Measurements from ENCODE around the gene PRR36. TPM values are rescaled to one million over a fixed set of nuclear protein-coding genes. Genes with fewer than 3 reads are reported as not detected.

The PRR36 gene
- total RNA-seq, 4 donors from 2014 or later: 0.52 TPM; not detected in 3

DNA sequence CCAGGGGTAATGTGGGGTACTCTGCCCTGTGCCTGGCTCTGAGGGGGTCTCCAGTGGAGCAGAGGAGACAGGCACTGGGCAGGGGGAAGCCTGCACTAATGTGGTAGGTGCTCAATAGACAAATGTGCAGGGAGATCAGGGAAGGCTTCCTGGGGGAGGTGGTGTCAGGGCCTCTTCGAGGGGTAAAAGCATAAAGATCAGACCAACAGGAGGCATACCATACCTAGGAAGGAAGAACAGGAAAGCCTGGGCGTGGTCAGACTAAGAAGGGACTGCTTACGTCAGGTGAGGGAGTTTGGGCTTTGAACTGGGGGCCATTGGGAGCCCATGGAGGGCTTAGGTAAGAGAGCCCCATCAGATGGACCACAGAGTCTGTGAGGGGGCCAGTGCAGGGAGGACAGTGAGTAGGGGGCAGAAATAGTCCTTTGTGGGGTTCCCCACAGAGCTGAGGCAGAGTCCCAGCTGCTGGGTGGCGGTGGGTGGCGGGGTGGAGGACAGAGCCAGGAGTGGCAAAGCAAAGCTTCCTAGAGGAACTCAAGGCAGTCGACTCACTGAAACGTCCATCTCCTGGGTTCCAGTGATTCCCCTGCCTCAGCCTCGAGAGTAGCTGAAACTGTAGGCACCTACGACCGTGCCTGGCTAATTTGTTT lies 8.8 kb downstream of the PRR36 start:
- Histone ChIP-seq H3K4me1 (peaks cover 19 to 48% (median 42%) of the 10 kb centered on the region in 4 donors), H3K36me3 (peaks cover 0 to 22% (median 14%) of the 10 kb centered on the region in 4 donors), H3K9me3 (no peaks in the 10 kb centered on the region), H3K4me3 (no peak overlapping the region), H3K27ac (replicated peaks in 1 of 4) (no peak overlapping the region), H3K27me3 (peaks cover 0 to 85% (median 23%) of the 10 kb centered on the region in 4 donors)
- intact Hi-C loops (cut with DNase I): no loop called here
- no peak for DNase-seq (ENCODE audit: extremely low spot score)
- no peak for TF ChIP-seq POLR2AphosphoS5 (IDR thresholded peaks at IDR 0.05)
- TF ChIP-seq EP300 (IDR thresholded peaks at IDR 0.05): no peak
- WGBS: 56% methylated on average over 10 of the region's 10 CpGs

DNA sequence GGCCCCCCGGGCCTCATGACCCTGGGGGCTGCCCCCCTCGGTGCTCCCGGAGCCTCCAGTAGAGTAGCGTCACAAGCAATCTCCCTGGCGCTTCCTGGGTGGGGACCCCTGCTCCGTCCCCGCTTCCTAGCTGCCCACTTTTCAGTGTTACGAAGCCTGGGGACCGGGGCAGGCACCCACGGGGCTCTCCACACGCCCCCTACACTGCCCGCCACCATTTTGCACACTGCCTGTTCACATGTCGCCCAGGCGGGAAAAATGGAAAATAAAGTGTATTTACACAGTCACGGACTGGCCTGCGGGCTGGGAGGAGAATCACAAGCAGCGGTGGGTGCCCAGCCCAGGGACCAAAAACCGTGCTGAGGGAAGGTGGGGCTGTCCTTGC lies 9.5 kb downstream of the PRR36 start:
- H3K27me3 ChIP-seq: peaks cover 0 to 92% (median 25%) of the 10 kb centered on the region in 4 donors
- no peak for DNase-seq (ENCODE audit: extremely low spot score)
- 60% methylated on average over 18 of the region's 18 CpGs for WGBS

DNA sequence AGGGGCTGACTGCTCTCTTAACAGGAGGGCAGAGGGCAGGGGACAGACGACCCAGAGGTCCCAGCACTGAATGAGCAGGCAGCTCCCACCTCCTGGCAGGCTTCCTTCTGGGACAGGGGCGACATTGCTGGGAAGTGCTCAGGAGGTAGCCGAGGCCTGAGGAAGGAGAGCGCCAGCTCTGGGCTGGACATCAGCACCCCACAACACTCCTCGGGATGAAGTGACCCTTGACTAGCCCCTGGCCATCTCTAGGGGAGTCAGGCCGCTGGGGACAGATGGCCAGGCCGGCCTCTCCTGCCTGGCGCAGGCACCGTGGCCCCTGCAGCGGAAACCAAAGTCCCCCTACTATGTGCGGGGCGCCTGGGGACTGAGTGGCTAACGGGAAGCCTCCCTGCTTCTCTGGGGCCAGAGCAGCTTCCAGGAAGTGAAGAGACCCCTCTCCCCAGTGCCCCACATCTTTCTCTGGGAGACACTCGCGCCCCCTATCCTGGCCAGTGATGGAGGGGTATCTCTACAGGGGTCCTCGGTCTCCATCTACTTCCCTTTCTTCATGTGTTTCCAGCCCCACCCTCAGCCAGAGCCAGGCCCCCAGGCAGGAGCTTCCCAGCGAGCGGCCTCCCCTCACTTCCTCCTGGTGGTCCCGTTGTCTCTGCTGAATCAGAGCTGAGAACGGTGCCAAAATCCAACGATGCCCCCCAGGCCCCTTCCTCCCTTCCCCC lies 10.1 kb downstream of the PRR36 start:
- Histone ChIP-seq H3K4me1 (peaks cover 13 to 35% (median 31%) of the 10 kb centered on the region in 4 donors), H3K36me3 (peaks cover 0 to 35% (median 24%) of the 10 kb centered on the region in 4 donors)
- TF ChIP-seq EP300 (IDR thresholded peaks at IDR 0.05) (no peak), POLR2AphosphoS5 (IDR thresholded peaks at IDR 0.05) (no peak), POLR2A (IDR thresholded peaks at IDR 0.05; ENCODE audit: low read depth) (no peak)
- TF ChIP-seq, protein P1, sequence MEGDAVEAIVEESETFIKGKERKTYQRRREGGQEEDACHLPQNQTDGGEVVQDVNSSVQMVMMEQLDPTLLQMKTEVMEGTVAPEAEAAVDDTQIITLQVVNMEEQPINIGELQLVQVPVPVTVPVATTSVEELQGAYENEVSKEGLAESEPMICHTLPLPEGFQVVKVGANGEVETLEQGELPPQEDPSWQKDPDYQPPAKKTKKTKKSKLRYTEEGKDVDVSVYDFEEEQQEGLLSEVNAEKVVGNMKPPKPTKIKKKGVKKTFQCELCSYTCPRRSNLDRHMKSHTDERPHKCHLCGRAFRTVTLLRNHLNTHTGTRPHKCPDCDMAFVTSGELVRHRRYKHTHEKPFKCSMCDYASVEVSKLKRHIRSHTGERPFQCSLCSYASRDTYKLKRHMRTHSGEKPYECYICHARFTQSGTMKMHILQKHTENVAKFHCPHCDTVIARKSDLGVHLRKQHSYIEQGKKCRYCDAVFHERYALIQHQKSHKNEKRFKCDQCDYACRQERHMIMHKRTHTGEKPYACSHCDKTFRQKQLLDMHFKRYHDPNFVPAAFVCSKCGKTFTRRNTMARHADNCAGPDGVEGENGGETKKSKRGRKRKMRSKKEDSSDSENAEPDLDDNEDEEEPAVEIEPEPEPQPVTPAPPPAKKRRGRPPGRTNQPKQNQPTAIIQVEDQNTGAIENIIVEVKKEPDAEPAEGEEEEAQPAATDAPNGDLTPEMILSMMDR (IDR thresholded peaks at IDR 0.05): no peak

More for the DNA sequence above, 9.5 kb downstream of the PRR36 start:
- Histone ChIP-seq H3K27ac (replicated peaks in 1 of 4) (no peak overlapping the region), H3K4me1 (peaks cover 18 to 41% (median 37%) of the 10 kb centered on the region in 4 donors), H3K4me3 (no peak overlapping the region), H3K9me3 (no peaks in the 10 kb centered on the region), H3K36me3 (peaks cover 0 to 29% (median 18%) of the 10 kb centered on the region in 4 donors)
- no peak for TF ChIP-seq POLR2A (IDR thresholded peaks at IDR 0.05; ENCODE audit: low read depth)
- TF ChIP-seq, protein P1 (IDR thresholded peaks at IDR 0.05): no peak
- TF ChIP-seq EP300 (IDR thresholded peaks at IDR 0.05): no peak
- TF ChIP-seq POLR2AphosphoS5 (IDR thresholded peaks at IDR 0.05): no peak
- intact Hi-C loops (cut with DNase I): loop anchor here (5.0 kb wide), 1 partner anchor 33 kb away; no protein-coding TSS in a partner anchor

DNA sequence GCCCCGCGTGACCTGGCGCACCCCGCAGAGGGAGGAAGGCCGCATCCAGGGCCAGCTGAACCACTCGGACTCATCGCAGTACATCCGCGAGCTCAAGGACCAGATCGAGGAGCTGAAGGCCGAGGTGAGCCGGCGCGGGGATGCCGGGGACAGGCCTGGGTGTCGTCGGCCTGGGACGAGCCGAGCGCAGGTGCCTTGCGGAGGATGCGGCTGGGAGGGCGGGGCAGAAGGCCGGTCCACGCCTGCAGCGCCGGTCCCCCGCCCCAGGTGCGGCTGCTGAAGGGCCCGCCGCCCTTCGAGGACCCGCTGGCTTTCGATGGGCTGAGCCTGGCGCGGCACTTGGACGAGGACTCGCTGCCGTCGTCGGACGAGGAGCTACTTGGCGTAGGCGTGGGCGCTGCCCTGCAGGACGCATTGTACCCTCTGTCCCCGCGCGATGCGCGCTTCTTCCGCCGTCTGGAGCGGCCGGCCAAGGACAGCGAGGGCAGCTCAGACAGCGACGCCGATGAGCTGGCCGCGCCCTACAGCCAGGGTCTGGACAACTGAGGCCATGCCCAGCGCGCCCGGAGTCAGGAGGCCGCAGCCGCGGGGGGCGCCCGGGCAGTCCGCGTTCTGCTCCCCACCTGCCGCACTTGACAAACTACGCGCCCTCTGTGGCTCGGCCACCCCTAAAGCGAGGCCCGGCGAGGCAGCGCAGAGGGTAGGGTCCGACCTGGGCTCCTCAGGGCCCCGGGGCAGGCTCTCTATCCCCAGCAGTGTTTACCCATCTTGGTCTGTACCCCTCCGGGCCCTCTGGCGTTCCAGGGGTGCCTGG lies 10.8 kb downstream of the PRR36 start:
- Histone ChIP-seq H3K27ac (replicated peaks in 1 of 4) (no peak overlapping the region), H3K9me3 (no peaks in the 10 kb centered on the region), H3K4me1 (peaks cover 6 to 27% (median 24%) of the 10 kb centered on the region in 4 donors), H3K36me3 (peaks cover 0 to 42% (median 28%) of the 10 kb centered on the region in 4 donors), H3K4me3 (peak overlapping the region in 1 of 4 donors; percentile 40), H3K27me3 (peaks cover 0 to 98% (median 25%) of the 10 kb centered on the region in 4 donors)
- intact Hi-C loops (cut with DNase I): loop anchor here (5.0 kb wide), 1 partner anchor 34 kb away; no protein-coding TSS in a partner anchor
- no peak for DNase-seq (ENCODE audit: extremely low spot score)
- 62% methylated on average over 11 of the region's 83 CpGs for WGBS
- TF ChIP-seq POLR2AphosphoS5 (IDR thresholded peaks at IDR 0.05) (no peak), POLR2A (IDR thresholded peaks at IDR 0.05; ENCODE audit: low read depth) (no peak), EP300 (IDR thresholded peaks at IDR 0.05) (no peak)
- TF ChIP-seq, protein P1 (IDR thresholded peaks at IDR 0.05): no peak

More for the DNA sequence above, 10.1 kb downstream of the PRR36 start:
- H3K27me3 ChIP-seq: peaks cover 0 to 97% (median 25%) of the 10 kb centered on the region in 4 donors
- no peak for DNase-seq (ENCODE audit: extremely low spot score)
- 76% methylated on average over 12 of the region's 21 CpGs for WGBS
- no peak overlapping the region for H3K4me3 ChIP-seq
- intact Hi-C loops (cut with DNase I): loop anchor here (5.0 kb wide), 1 partner anchor 33 kb away; no protein-coding TSS in a partner anchor
- no peak overlapping the region for H3K27ac ChIP-seq (replicated peaks in 1 of 4)
- H3K9me3 ChIP-seq: no peaks in the 10 kb centered on the region

Data from esophagus muscularis mucosa (tissue), 4 donors.